Activated CD4-positive, alpha-beta memory T cell treated with anti-CD3 and anti-CD28 coated beads for 36 hours (primary cell): ENCODE results near the gene EPS15. TPM values are rescaled to one million over a fixed set of nuclear protein-coding genes. Genes with fewer than 3 reads are reported as not detected.
"Not testable (repeated sequence)": the region's sequence is repeated elsewhere in the genome, so short reads cannot be mapped to it uniquely, and the experiment has no call there.

Source experiments
- CTCF ChIA-PET: fragments of 350-600 bp; sonication (Branson Sonifier 250); formaldehyde crosslinking; loops from one replicate; lab custom pipeline; 2021; ENCODE audit warnings: antibody characterized with exemption, inconsistent platforms; lab: Charles Lee
- POLR2A ChIA-PET: fragments of 350-600 bp; sonication (Branson Sonifier 250); formaldehyde crosslinking; loops from one replicate; lab custom pipeline; 2021; ENCODE audit warnings: antibody characterized with exemption; lab: Charles Lee
- DNase-seq: peaks from one replicate; pipeline ENCODE4 v3.0.0-alpha.2; 2020
- H3K27ac Mint-ChIP-seq: one replicate; pipeline ENCODE4 v1.8.0; 2021; ENCODE audit warnings: mixed read lengths
- H3K27me3 Mint-ChIP-seq: one replicate; pipeline ENCODE4 v1.8.0; 2021; ENCODE audit warnings: mixed read lengths
- H3K36me3 Mint-ChIP-seq: one replicate; pipeline ENCODE4 v1.8.0; 2021; ENCODE audit warnings: mixed read lengths
- H3K4me1 Mint-ChIP-seq: one replicate; pipeline ENCODE4 v1.8.0; 2021; ENCODE audit warnings: low read depth, mixed read lengths
- H3K4me3 Mint-ChIP-seq: one replicate; pipeline ENCODE4 v1.8.0; 2021; ENCODE audit warnings: mild to moderate bottlenecking, mixed read lengths
- H3K9me3 Mint-ChIP-seq: one replicate; pipeline ENCODE4 v1.8.0; 2021; ENCODE audit warnings: mixed read lengths
- intact Hi-C: fragments of 100-400 bp; cut with micrococcal nuclease; formaldehyde crosslinking; loops from one replicate; pipeline ENCODE4 v1.15.1; 2023
- total RNA-seq, 2 experiments: library from RNA; stranded (reverse); gene quantifications; one replicate each; pipeline ENCODE4 v1.2.3, GENCODE V29; 2021

Gene EPS15
- total RNA-seq = 10 to 100 TPM; 69.5 to 69.6 TPM

GRCh38 chr1:51519048-51519864 is at the start of gene EPS15:
Gene EPS15, minus strand, starts transcription at chr1:51519266. Its CDS starts 35 bp downstream, at chr1:51519231.
- intact Hi-C loops = loop anchor here (1.0 to 5.0 kb wide), 6 partner anchors 14 to 550 kb away; partner anchors contain the start of genes NRDC, OSBPL9 and RNF11
- CTCF ChIA-PET = interaction anchor here (0.7 to 1.4 kb wide), 6 partner anchors 10 to 50 kb away, joined by 3 to 5 read pairs (median 3); no protein-coding TSS in a partner anchor
- Mint-ChIP-seq H3K27ac (peak within 1 kb of the TSS; percentile 86), H3K27me3 (no peaks in the 10 kb centered on the region), H3K9me3 (no peaks in the 10 kb centered on the region), H3K4me1 (peaks cover 53% of the 10 kb centered on the region), H3K36me3 (peaks cover 5% of the 10 kb centered on the region), H3K4me3 (peak within 1 kb of the TSS; percentile 85)
- POLR2A ChIA-PET = interaction anchor here (0.6 to 3.1 kb wide), 5 partner anchors 10 to 31 kb away, joined by 3 to 25 read pairs (median 3); no protein-coding TSS in a partner anchor
- DNase-seq = peak; percentile 92

- H3K9me3 Mint-ChIP-seq = no peaks in the 10 kb centered on the region
- peaks cover 32% of the 10 kb centered on the region for H3K4me1 Mint-ChIP-seq
- CTCF ChIA-PET = interaction anchor here (1.4 kb wide), 1 partner anchor 201 kb away, joined by 5 read pairs; no protein-coding TSS in a partner anchor
- POLR2A ChIA-PET = no interaction called here
- no peaks in the 10 kb centered on the region for H3K36me3 Mint-ChIP-seq
- H3K27me3 Mint-ChIP-seq = no peaks in the 10 kb centered on the region
- H3K4me3 Mint-ChIP-seq = no peak overlapping the region
- intact Hi-C loops = loop anchor here (2.0 kb wide), 1 partner anchor 26 kb away; no protein-coding TSS in a partner anchor
- peak overlapping the region; percentile 82 for H3K27ac Mint-ChIP-seq
- no peak for DNase-seq
Observed at GRCh38 chr1:51568231-51568935, 49.3 kb upstream of the EPS15 start.

- no peaks in the 10 kb centered on the region for H3K27me3 Mint-ChIP-seq
- H3K4me1 Mint-ChIP-seq = peaks cover 32% of the 10 kb centered on the region
- intact Hi-C loops = loop anchor here (2.0 kb wide), 1 partner anchor 25 kb away; no protein-coding TSS in a partner anchor
- DNase-seq = no peak
- no peaks in the 10 kb centered on the region for H3K9me3 Mint-ChIP-seq
- CTCF ChIA-PET = no interaction called here
- no peak overlapping the region for H3K4me3 Mint-ChIP-seq
- no peak overlapping the region for H3K27ac Mint-ChIP-seq
- POLR2A ChIA-PET = no interaction called here
- H3K36me3 Mint-ChIP-seq = no peaks in the 10 kb centered on the region
Observed at GRCh38 chr1:51567653-51568052, 48.6 kb upstream of the EPS15 start.

GRCh38 chr1:51566260-51566659 is 47.2 kb upstream of the EPS15 start:
- H3K27me3 Mint-ChIP-seq = no peaks in the 10 kb centered on the region
- intact Hi-C loops = no loop called here
- ChIA-PET CTCF (no interaction called here), POLR2A (no interaction called here)
- H3K9me3 Mint-ChIP-seq = no peaks in the 10 kb centered on the region
- no peak overlapping the region for H3K27ac Mint-ChIP-seq
- no peak overlapping the region for H3K4me3 Mint-ChIP-seq
- DNase-seq = no peak
- peaks cover 30% of the 10 kb centered on the region for H3K4me1 Mint-ChIP-seq
- H3K36me3 Mint-ChIP-seq = no peaks in the 10 kb centered on the region

GRCh38 chr1:51565009-51565408 is 45.9 kb upstream of the EPS15 start:
- DNase-seq = no peak
- POLR2A ChIA-PET = no interaction called here
- Mint-ChIP-seq H3K27ac (no peak overlapping the region), H3K36me3 (no peaks in the 10 kb centered on the region), H3K9me3 (no peaks in the 10 kb centered on the region), H3K4me1 (peaks cover 19% of the 10 kb centered on the region), H3K4me3 (no peak overlapping the region), H3K27me3 (no peaks in the 10 kb centered on the region)
- intact Hi-C loops = no loop called here
- CTCF ChIA-PET = no interaction called here

- Mint-ChIP-seq H3K4me1 (peaks cover 10% of the 10 kb centered on the region), H3K4me3 (no peak overlapping the region), H3K27ac (no peak overlapping the region), H3K9me3 (no peaks in the 10 kb centered on the region), H3K36me3 (no peaks in the 10 kb centered on the region), H3K27me3 (no peaks in the 10 kb centered on the region)
- ChIA-PET CTCF (no interaction called here), POLR2A (no interaction called here)
- DNase-seq = peak; percentile 25
- intact Hi-C loops = no loop called here
Observed at GRCh38 chr1:51564124-51564523, 45.1 kb upstream of the EPS15 start.

- Mint-ChIP-seq H3K27ac (no peak overlapping the region), H3K4me1 (peaks cover 15% of the 10 kb centered on the region), H3K9me3 (no peaks in the 10 kb centered on the region), H3K27me3 (no peaks in the 10 kb centered on the region), H3K4me3 (no peak overlapping the region), H3K36me3 (no peaks in the 10 kb centered on the region)
- POLR2A ChIA-PET = no interaction called here
- CTCF ChIA-PET = no interaction called here
- intact Hi-C loops = no loop called here
- DNase-seq = no peak
Observed at GRCh38 chr1:51561702-51562101, 42.6 kb upstream of the EPS15 start.

GRCh38 chr1:51560895-51561294 is 41.8 kb upstream of the EPS15 start:
- H3K27ac Mint-ChIP-seq, POLR2A ChIA-PET, intact Hi-C loops, H3K4me3 Mint-ChIP-seq, CTCF ChIA-PET, DNase-seq, H3K27me3 Mint-ChIP-seq, H3K36me3 Mint-ChIP-seq, H3K9me3 Mint-ChIP-seq: not testable (repeated sequence)
- peaks cover 15% of the 10 kb centered on the region for H3K4me1 Mint-ChIP-seq

GRCh38 chr1:51560034-51560433 is 41.0 kb upstream of the EPS15 start:
- Mint-ChIP-seq H3K4me1 (peaks cover 15% of the 10 kb centered on the region), H3K4me3 (no peak overlapping the region), H3K27ac (no peak overlapping the region), H3K9me3 (no peaks in the 10 kb centered on the region), H3K36me3 (no peaks in the 10 kb centered on the region), H3K27me3 (no peaks in the 10 kb centered on the region)
- POLR2A ChIA-PET = no interaction called here
- intact Hi-C loops = no loop called here
- no peak for DNase-seq
- CTCF ChIA-PET = no interaction called here

- H3K36me3 Mint-ChIP-seq = no peaks in the 10 kb centered on the region
- peaks cover 15% of the 10 kb centered on the region for H3K4me1 Mint-ChIP-seq
- no peak overlapping the region for H3K4me3 Mint-ChIP-seq
- CTCF ChIA-PET = no interaction called here
- POLR2A ChIA-PET = no interaction called here
- H3K27me3 Mint-ChIP-seq = no peaks in the 10 kb centered on the region
- no peaks in the 10 kb centered on the region for H3K9me3 Mint-ChIP-seq
- H3K27ac Mint-ChIP-seq = no peak overlapping the region
- no peak for DNase-seq
- intact Hi-C loops = no loop called here
Observed at GRCh38 chr1:51559501-51559900, 40.4 kb upstream of the EPS15 start.

GRCh38 chr1:51559064-51559500 is 40.0 kb upstream of the EPS15 start:
- Mint-ChIP-seq H3K27ac (peak overlapping the region; percentile 35), H3K9me3 (no peaks in the 10 kb centered on the region), H3K36me3 (no peaks in the 10 kb centered on the region), H3K4me3 (no peak overlapping the region), H3K27me3 (no peaks in the 10 kb centered on the region), H3K4me1 (peaks cover 13% of the 10 kb centered on the region)
- no peak for DNase-seq
- ChIA-PET POLR2A (no interaction called here), CTCF (no interaction called here)
- intact Hi-C loops = no loop called here

GRCh38 chr1:51558375-51558924 is 39.4 kb upstream of the EPS15 start:
- H3K36me3 Mint-ChIP-seq = no peaks in the 10 kb centered on the region
- DNase-seq = peak; percentile 60
- no peaks in the 10 kb centered on the region for H3K27me3 Mint-ChIP-seq
- H3K4me3 Mint-ChIP-seq = no peak overlapping the region
- no peaks in the 10 kb centered on the region for H3K9me3 Mint-ChIP-seq
- ChIA-PET CTCF (no interaction called here), POLR2A (interaction anchor here (0.9 kb wide), 1 partner anchor 254 kb away, joined by 3 read pairs; no protein-coding TSS in a partner anchor)
- H3K27ac Mint-ChIP-seq = peak overlapping the region; percentile 35
- peaks cover 11% of the 10 kb centered on the region for H3K4me1 Mint-ChIP-seq
- intact Hi-C loops = loop anchor here (1.0 kb wide), 1 partner anchor 11 kb away; no protein-coding TSS in a partner anchor
